CD4-positive, alpha-beta T cell treated with Interleukin-12 subunit alpha and Interleukin-12 subunit beta, for 1 hour (primary cell): ENCODE results near the gene CRADD.
"Not testable (repeated sequence)": the region's sequence is repeated elsewhere in the genome, so short reads cannot be mapped to it uniquely, and the experiment has no call there.

Source experiments
- DNase-seq: peaks from one replicate; pipeline ENCODE4 v3.0.0-alpha.2; 2020

The CRADD gene

GRCh38 chr12:93677195-93678064 is at the start of gene CRADD:
Gene CRADD (plus strand): TSS chr12:93677375.
- peak; percentile 98 for DNase-seq

GRCh38 chr12:93632383-93632782 is 44.8 kb upstream of the CRADD start:
- DNase-seq: no peak

GRCh38 chr12:93634416-93634815 is 42.8 kb upstream of the CRADD start:
- DNase-seq: no peak

- DNase-seq: no peak
Measured at GRCh38 chr12:93636708-93637107, 40.5 kb upstream of the CRADD start.

- DNase-seq: no peak
Measured at GRCh38 chr12:93638095-93638494, 39.1 kb upstream of the CRADD start.

- DNase-seq: no peak
Measured at GRCh38 chr12:93638954-93639353, 38.2 kb upstream of the CRADD start.

GRCh38 chr12:93639406-93639805 is 37.8 kb upstream of the CRADD start:
- DNase-seq: no peak

- not testable (repeated sequence) for DNase-seq
Measured at GRCh38 chr12:93641380-93641779, 35.8 kb upstream of the CRADD start.

GRCh38 chr12:93642751-93643150 is 34.4 kb upstream of the CRADD start:
- DNase-seq: no peak

GRCh38 chr12:93645702-93646101 is 31.5 kb upstream of the CRADD start:
- DNase-seq: no peak

- DNase-seq: no peak
Measured at GRCh38 chr12:93650626-93651025, 26.5 kb upstream of the CRADD start.

GRCh38 chr12:93653079-93653478 is 24.1 kb upstream of the CRADD start:
- DNase-seq: no peak

GRCh38 chr12:93653712-93654111 is 23.5 kb upstream of the CRADD start:
- DNase-seq: no peak

- DNase-seq: no peak
Measured at GRCh38 chr12:93654421-93654820, 22.8 kb upstream of the CRADD start.

GRCh38 chr12:93657071-93657470 is 20.1 kb upstream of the CRADD start:
- no peak for DNase-seq

GRCh38 chr12:93661021-93661420 is 16.2 kb upstream of the CRADD start:
- no peak for DNase-seq

- no peak for DNase-seq
Measured at GRCh38 chr12:93663006-93663728, 14.0 kb upstream of the CRADD start.

GRCh38 chr12:93663729-93664084 is 13.5 kb upstream of the CRADD start:
- no peak for DNase-seq

GRCh38 chr12:93664573-93665138 is 12.5 kb upstream of the CRADD start:
- DNase-seq: no peak

- DNase-seq: no peak
Measured at GRCh38 chr12:93667672-93668071, 9.5 kb upstream of the CRADD start.

GRCh38 chr12:93668919-93669418 is 8.2 kb upstream of the CRADD start:
- DNase-seq: no peak

GRCh38 chr12:93669452-93669851 is 7.7 kb upstream of the CRADD start:
- no peak for DNase-seq

- no peak for DNase-seq
Measured at GRCh38 chr12:93670104-93670503, 7.1 kb upstream of the CRADD start.

- DNase-seq: no peak
Measured at GRCh38 chr12:93671044-93671443, 6.1 kb upstream of the CRADD start.
